DND-41 (cell line): ENCODE results near the gene SAC3D1.

ENCODE experiments used
- ATAC-seq: fragments of 200-7000 bp; cut with Tn5 transposase; 3 replicates; pipeline ENCODE4 v1.9.1; 2021; ENCODE audit warnings: low read depth; ENCODE audit not compliant: insufficient read depth
- DNase-seq: peaks from one replicate; pipeline ENCODE4 v3.0.0-alpha.2; 2020
- H2AFZ ChIP-seq: 2 replicates; pipeline ENCODE4 v1.6.0; 2012; ENCODE audit warnings: low read depth, low read length
- H3K27ac ChIP-seq: 2 replicates; pipeline ENCODE4 v1.5.1; 2012; ENCODE audit warnings: low read length, inconsistent platforms
- H3K27me3 ChIP-seq: fragments of 200-600 bp; sonication (generic); 2 replicates; pipeline ENCODE4 v1.6.0; 2012; ENCODE audit warnings: low read length, mild to moderate bottlenecking, inconsistent platforms; ENCODE audit not compliant: insufficient read depth, poor library complexity
- H3K36me3 ChIP-seq: 2 replicates; pipeline ENCODE4 v1.5.1; 2012; ENCODE audit warnings: low read length, inconsistent platforms; ENCODE audit not compliant: insufficient read depth
- H3K4me1 ChIP-seq: 2 replicates; pipeline ENCODE4 v1.5.1; 2012; ENCODE audit warnings: mild to moderate bottlenecking, low read length; ENCODE audit not compliant: insufficient read depth
- H3K4me2 ChIP-seq: 2 replicates; pipeline ENCODE4 v1.6.0; 2012; ENCODE audit warnings: mild to moderate bottlenecking, moderate library complexity, low read length, inconsistent platforms; ENCODE audit not compliant: insufficient read depth
- H3K4me3 ChIP-seq, 2 experiments: fragments of 200-600 bp in 1 of 2; shearing (Covaris generic) in 1 of 2; 2 replicates each; pipeline ENCODE4 v1.5.1; 2012 to 2016; ENCODE audit warnings: inconsistent platforms in 2 of 2, low read length in 2 of 2, mild to moderate bottlenecking in 2 of 2, low read depth in 1 of 2, moderate library complexity in 1 of 2
- H3K79me2 ChIP-seq: 2 replicates; pipeline ENCODE4 v1.6.0; 2012; ENCODE audit warnings: low read length, inconsistent platforms; ENCODE audit not compliant: insufficient read depth
- H3K9ac ChIP-seq: 2 replicates; pipeline ENCODE4 v1.6.0; 2012; ENCODE audit warnings: low read depth, mild to moderate bottlenecking, inconsistent platforms, low read length, moderate library complexity
- H3K9me3 ChIP-seq: 2 replicates; pipeline ENCODE4 v1.5.1; 2012; ENCODE audit warnings: low read length, moderate library complexity, mild to moderate bottlenecking, inconsistent platforms; ENCODE audit not compliant: insufficient read depth, severe bottlenecking
- H4K20me1 ChIP-seq: 2 replicates; pipeline ENCODE4 v1.6.0; 2012; ENCODE audit warnings: low read length; ENCODE audit not compliant: insufficient read depth
- CTCF ChIP-seq: IDR thresholded peaks from 2 replicates; pipeline ENCODE4 v1.5.1; 2012; ENCODE audit warnings: borderline replicate concordance, low read length, moderate library complexity, mild to moderate bottlenecking; ENCODE audit not compliant: poor library complexity, severe bottlenecking; ENCODE audit errors: extremely low read depth
- EZH2 ChIP-seq: IDR thresholded peaks from 3 replicates; pipeline ENCODE4 v1.6.1; 2012; ENCODE audit warnings: borderline replicate concordance, low read depth, mild to moderate bottlenecking, moderate library complexity, low read length, inconsistent platforms; ENCODE audit not compliant: severe bottlenecking

The SAC3D1 gene

GRCh38 chr11:65014726-65015227 is 26.2 kb upstream of the SAC3D1 start:
- Histone ChIP-seq H3K9ac (peak overlapping the region; percentile 92), H4K20me1 (peaks cover 14% of the 10 kb centered on the region), H3K9me3 (no peaks in the 10 kb centered on the region), H3K4me2 (peak overlapping the region; percentile 81), H3K79me2 (peaks cover 38% of the 10 kb centered on the region), H3K4me1 (peaks cover 31% of the 10 kb centered on the region), H2AFZ (peak overlapping the region; percentile 93), H3K27me3 (no peaks in the 10 kb centered on the region), H3K36me3 (peaks cover 31% of the 10 kb centered on the region), H3K4me3 (peak overlapping the region; percentile 77 to 85), H3K27ac (peak overlapping the region; percentile 98)
- ATAC-seq (peak; percentile 6; the same call in 2 of the 3 replicates), DNase-seq (no peak)
- TF ChIP-seq CTCF (no peak), EZH2 (no peak)

- ATAC-seq (no peak), DNase-seq (no peak)
- Histone ChIP-seq H3K9me3 (no peaks in the 10 kb centered on the region), H3K36me3 (peaks cover 46% of the 10 kb centered on the region), H3K27me3 (no peaks in the 10 kb centered on the region), H3K79me2 (peaks cover 38% of the 10 kb centered on the region), H4K20me1 (peaks cover 20% of the 10 kb centered on the region), H3K4me2 (peak overlapping the region; percentile 17; the same call in 1 of the 2 replicates), H3K4me1 (peaks cover 31% of the 10 kb centered on the region), H3K9ac (no peak overlapping the region), H3K27ac (no peak overlapping the region), H3K4me3 (no peak overlapping the region), H2AFZ (no peak overlapping the region)
- TF ChIP-seq EZH2 = no peak
- no peak for TF ChIP-seq CTCF
These were observed 24.3 kb upstream of the SAC3D1 start for GRCh38 chr11:65016705-65017104.

- TF ChIP-seq EZH2 = no peak
- no peak for TF ChIP-seq CTCF
- Histone ChIP-seq H3K36me3 (peaks cover 52% of the 10 kb centered on the region), H3K4me3 (no peak overlapping the region), H3K9ac (no peak overlapping the region), H4K20me1 (peaks cover 20% of the 10 kb centered on the region), H3K9me3 (no peaks in the 10 kb centered on the region), H3K79me2 (peaks cover 38% of the 10 kb centered on the region), H3K27me3 (no peaks in the 10 kb centered on the region), H3K4me2 (no peak overlapping the region), H2AFZ (no peak overlapping the region), H3K4me1 (peaks cover 28% of the 10 kb centered on the region), H3K27ac (no peak overlapping the region)
- ATAC-seq = no peak
- DNase-seq = no peak
These were observed 23.1 kb upstream of the SAC3D1 start for GRCh38 chr11:65017937-65018336.
